ENCODE measurements around the gene NFX1.
"Not testable (repeated sequence)": the region's sequence is repeated elsewhere in the genome, so short reads cannot be mapped to it uniquely, and the experiment has no call there.

DNA sequence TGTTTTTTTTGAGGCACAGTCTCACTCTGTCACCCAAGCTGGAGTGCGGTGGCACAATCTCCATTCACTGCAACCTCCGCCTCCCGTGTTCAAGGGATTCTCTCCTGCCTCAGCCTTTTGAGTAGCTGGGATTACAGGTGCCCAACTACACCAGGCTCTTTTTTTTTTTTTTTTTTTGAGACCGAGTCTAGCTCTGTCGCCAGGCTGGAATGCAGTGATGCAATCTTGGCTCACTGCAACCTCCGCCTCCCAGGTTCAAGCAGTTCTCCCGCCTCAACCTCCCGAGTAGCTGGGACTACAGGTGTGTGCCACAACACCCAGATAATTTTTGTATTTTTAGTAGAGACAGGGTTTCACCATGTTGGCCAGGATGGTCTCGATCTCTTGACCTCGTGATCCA is 92.1 kb downstream of the NFX1 start:
- not testable (repeated sequence) for TF ChIP-seq POLR2A (IDR thresholded peaks at IDR 0.05; ENCODE audit: low read depth, low read length); POLR2AphosphoS5 (IDR thresholded peaks at IDR 0.05; ENCODE audit: low read depth, low read length); TAF1 (IDR thresholded peaks at IDR 0.05; ENCODE audit: borderline replicate concordance, low read depth, low read length)
